Activated CD8-positive, alpha-beta memory T cell treated with anti-CD3 and anti-CD28 coated beads, Interleukin-2, amount 10 ng/mL, durations not matched to agents 7 days and 5 days (primary cell): ENCODE measurements around the gene ATP8A1. TPM values are rescaled to one million over a fixed set of nuclear protein-coding genes. Genes with fewer than 3 reads are reported as not detected.
"Not testable (repeated sequence)": the region's sequence is repeated elsewhere in the genome, so short reads cannot be mapped to it uniquely, and the experiment has no call there.

Experiments
- ATAC-seq: fragments of 150-1000 bp; cut with Tn5 transposase; one replicate; pipeline ENCODE4 v1.10.0; 2021; ENCODE audit warnings: moderate library complexity
- CTCF ChIA-PET: fragments of 350-600 bp; sonication (Branson Sonifier 250); formaldehyde crosslinking; loops from one replicate; lab custom pipeline; 2021; ENCODE audit warnings: antibody characterized with exemption; lab: Charles Lee
- DNase-seq: peaks from one replicate; pipeline ENCODE4 v3.0.0-alpha.2; 2020
- H3K27ac Mint-ChIP-seq: one replicate; pipeline ENCODE4 v1.8.0; 2021; ENCODE audit warnings: mild to moderate bottlenecking, mixed read lengths
- H3K27me3 Mint-ChIP-seq: one replicate; pipeline ENCODE4 v1.8.0; 2021; ENCODE audit warnings: mixed read lengths
- H3K36me3 Mint-ChIP-seq: one replicate; pipeline ENCODE4 v1.8.0; 2021; ENCODE audit warnings: mild to moderate bottlenecking, mixed read lengths
- H3K4me1 Mint-ChIP-seq: one replicate; pipeline ENCODE4 v1.8.0; 2021; ENCODE audit warnings: mixed read lengths
- H3K4me3 Mint-ChIP-seq: one replicate; pipeline ENCODE4 v1.8.0; 2021; ENCODE audit warnings: mild to moderate bottlenecking, moderate library complexity, mixed read lengths
- H3K9me3 Mint-ChIP-seq: one replicate; pipeline ENCODE4 v1.8.0; 2022; ENCODE audit warnings: low read depth, mixed read lengths
- total RNA-seq, 2 experiments: library from RNA; stranded (reverse); gene quantifications; one replicate each; pipeline ENCODE4 v1.2.3, GENCODE V29; 2021

Gene ATP8A1
- total RNA-seq, 2 experiments from 2014 or later: 31.3 to 43.8 TPM

GRCh38 chr4:42658261-42658660 lies 1.4 kb upstream of the ATP8A1 start:
- peaks cover 30% of the 10 kb centered on the region for H3K4me1 Mint-ChIP-seq
- no peak for DNase-seq
- peak overlapping the region; percentile 39 for H3K27ac Mint-ChIP-seq
- ATAC-seq: no peak
- peaks cover 14% of the 10 kb centered on the region for H3K36me3 Mint-ChIP-seq
- CTCF ChIA-PET: interaction anchor here (0.7 to 2.9 kb wide), 4 partner anchors 11 to 89 kb away, joined by 3 to 24 read pairs (median 3); no protein-coding TSS in a partner anchor
- peaks cover under 1% of the 10 kb centered on the region for H3K27me3 Mint-ChIP-seq
- H3K9me3 Mint-ChIP-seq: peaks cover under 1% of the 10 kb centered on the region
- peak overlapping the region; percentile 88 for H3K4me3 Mint-ChIP-seq

- peak overlapping the region; percentile 94 for H3K4me3 Mint-ChIP-seq
- peak overlapping the region; percentile 98 for H3K27ac Mint-ChIP-seq
- H3K4me1 Mint-ChIP-seq: peaks cover 37% of the 10 kb centered on the region
- peaks cover 13% of the 10 kb centered on the region for H3K9me3 Mint-ChIP-seq
- ATAC-seq (no peak), DNase-seq (no peak)
- peaks cover 29% of the 10 kb centered on the region for H3K36me3 Mint-ChIP-seq
- no peaks in the 10 kb centered on the region for H3K27me3 Mint-ChIP-seq
- CTCF ChIA-PET: interaction anchor here (0.7 to 2.9 kb wide), 12 partner anchors 9 to 112 kb away, joined by 3 to 24 read pairs (median 4); no protein-coding TSS in a partner anchor
These were observed 294 bp downstream of the ATP8A1 start for GRCh38 chr4:42656679-42656943.

DNA sequence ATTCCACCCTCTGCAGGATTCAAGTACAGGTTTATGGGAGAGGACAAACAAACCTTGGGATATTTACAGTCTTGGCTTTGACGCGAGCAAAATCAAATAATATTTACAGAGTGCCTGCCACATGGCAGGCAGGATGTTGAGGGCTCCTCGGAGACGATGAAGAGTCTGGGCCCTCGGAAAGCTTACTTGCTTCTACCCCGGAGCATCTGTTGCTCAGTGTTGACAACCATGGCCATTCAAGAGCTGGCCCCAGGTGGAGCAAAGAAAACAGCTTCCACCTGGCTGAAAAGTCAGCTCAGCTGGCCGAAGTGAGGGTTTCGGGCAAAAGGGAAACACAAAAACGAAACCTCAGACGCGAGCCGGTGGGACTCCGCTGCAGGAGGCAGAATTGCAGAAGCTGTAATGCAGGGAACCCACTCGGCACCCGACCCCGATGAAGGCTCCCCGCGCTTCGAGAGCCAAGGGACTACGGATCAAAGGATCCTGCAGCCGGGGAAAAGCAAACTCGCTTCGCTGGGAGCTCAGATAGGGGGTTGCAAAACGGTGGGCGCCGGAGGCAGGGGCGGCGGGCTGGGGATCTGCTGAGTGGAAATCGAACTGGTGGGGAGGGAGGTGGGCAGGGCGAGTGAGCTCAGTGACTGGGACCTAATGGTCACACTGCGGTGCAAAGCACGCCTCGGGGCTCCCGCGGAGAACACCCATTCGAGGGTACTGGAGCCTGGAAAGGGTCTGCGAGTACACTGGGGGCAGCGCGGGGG lies 805 bp downstream of the ATP8A1 start:
- Mint-ChIP-seq H3K4me1 (peaks cover 38% of the 10 kb centered on the region), H3K27me3 (no peaks in the 10 kb centered on the region), H3K4me3 (peak overlapping the region; percentile 94), H3K9me3 (peaks cover 17% of the 10 kb centered on the region), H3K36me3 (peaks cover 33% of the 10 kb centered on the region), H3K27ac (peak overlapping the region; percentile 98)
- DNase-seq: peak; percentile 74
- ATAC-seq: peak; percentile 21
- CTCF ChIA-PET: interaction anchor here (1.1 to 2.9 kb wide), 12 partner anchors 9 to 112 kb away, joined by 3 to 24 read pairs (median 4); no protein-coding TSS in a partner anchor

- Mint-ChIP-seq H3K27ac (peak overlapping the region; percentile 98), H3K4me1 (peaks cover 40% of the 10 kb centered on the region), H3K27me3 (no peaks in the 10 kb centered on the region), H3K9me3 (peaks cover 19% of the 10 kb centered on the region), H3K36me3 (peaks cover 38% of the 10 kb centered on the region), H3K4me3 (peak overlapping the region; percentile 94)
- DNase-seq (no peak), ATAC-seq (no peak)
- CTCF ChIA-PET: interaction anchor here (1.0 to 2.5 kb wide), 6 partner anchors 9 to 112 kb away, joined by 3 to 18 read pairs (median 4); no protein-coding TSS in a partner anchor
These were observed 1.7 kb downstream of the ATP8A1 start for GRCh38 chr4:42655269-42655637.

DNA sequence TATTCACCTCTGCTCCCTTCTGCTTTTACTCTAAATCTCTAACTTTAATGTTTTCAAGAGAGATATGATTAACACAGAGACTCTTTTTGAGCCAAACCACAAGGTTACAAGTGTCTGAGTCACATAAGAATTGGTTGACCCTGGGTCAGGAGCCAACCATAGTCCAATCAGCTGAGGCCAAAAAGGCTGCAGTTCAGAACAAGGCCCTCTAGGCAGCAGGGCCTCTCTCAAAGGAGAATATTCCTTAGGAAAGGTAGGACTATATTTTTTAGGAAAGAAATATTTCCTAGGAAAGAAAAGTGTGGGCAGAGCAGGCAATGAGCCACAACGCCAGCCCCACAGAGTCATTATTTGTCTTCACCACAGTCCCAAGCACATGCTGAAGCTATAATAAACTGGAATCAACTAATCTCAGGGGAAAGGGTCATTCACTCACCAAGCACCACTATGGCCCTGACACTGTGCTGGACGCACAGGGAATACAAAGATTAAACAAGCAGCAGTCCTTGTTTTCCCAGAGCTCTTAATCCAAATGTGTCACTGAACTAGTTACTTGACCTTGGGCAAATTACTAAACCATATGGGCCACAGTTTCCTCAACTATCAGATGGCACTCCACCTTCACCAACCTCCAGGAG lies 2.2 kb downstream of the ATP8A1 start:
- H3K4me3 Mint-ChIP-seq: peak overlapping the region; percentile 94
- no peak for ATAC-seq
- H3K4me1 Mint-ChIP-seq: peaks cover 44% of the 10 kb centered on the region
- peaks cover 19% of the 10 kb centered on the region for H3K9me3 Mint-ChIP-seq
- no peaks in the 10 kb centered on the region for H3K27me3 Mint-ChIP-seq
- peak overlapping the region; percentile 98 for H3K27ac Mint-ChIP-seq
- H3K36me3 Mint-ChIP-seq: peaks cover 43% of the 10 kb centered on the region
- no peak for DNase-seq
- CTCF ChIA-PET: interaction anchor here (1.0 to 1.2 kb wide), 3 partner anchors 9 to 113 kb away, joined by 3 to 4 read pairs (median 3); no protein-coding TSS in a partner anchor

DNA sequence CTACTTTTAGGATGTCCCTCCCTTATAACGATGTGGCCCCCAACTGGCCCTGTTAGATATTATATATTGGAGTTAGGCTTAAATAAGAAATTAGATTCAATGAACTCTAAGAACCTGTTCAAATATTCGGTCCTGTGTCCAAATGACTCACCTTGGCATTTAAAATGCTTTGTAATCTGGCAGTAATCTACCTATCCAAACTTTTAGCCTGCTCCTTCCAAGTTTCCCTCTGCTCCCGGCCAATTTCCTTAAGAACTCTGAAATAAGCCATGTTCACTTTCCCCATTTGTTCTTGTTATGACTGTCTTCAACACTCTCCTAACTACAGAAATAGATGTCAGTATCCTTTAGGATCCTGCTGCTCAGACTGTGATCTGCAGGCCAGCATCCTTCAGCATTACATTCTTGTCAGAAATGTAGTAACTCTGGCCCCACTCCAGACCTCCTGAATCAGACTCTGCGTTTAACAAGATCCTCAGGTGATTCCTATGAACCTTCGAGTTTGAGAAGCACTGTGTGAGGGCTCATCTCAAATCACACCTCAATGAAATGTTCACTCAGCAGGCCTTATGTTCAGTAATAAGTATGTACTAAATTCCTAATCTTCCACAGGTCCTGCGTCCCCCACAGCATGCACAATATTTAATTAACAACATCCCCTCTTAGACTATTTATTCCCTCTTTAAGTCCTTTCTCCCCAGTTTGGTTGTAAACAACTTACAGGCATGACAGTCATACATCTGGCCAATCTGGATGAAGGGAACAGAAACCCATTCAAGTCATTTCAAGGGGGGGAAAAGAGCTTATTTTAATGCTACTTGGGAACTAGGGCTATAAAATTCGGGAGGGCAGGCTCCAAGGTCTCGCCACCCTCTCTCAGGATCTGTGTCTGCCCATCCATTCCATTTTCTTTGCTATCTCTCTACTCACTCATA lies 3.0 kb downstream of the ATP8A1 start:
- H3K4me1 Mint-ChIP-seq: peaks cover 46% of the 10 kb centered on the region
- peak overlapping the region; percentile 94 for H3K4me3 Mint-ChIP-seq
- H3K27me3 Mint-ChIP-seq: no peaks in the 10 kb centered on the region

GRCh38 chr4:42652529-42653231 lies 4.2 kb downstream of the ATP8A1 start:
- ATAC-seq, H3K27ac Mint-ChIP-seq, CTCF ChIA-PET, DNase-seq, H3K27me3 Mint-ChIP-seq, H3K4me3 Mint-ChIP-seq: not testable (repeated sequence)
- Mint-ChIP-seq H3K9me3 (peaks cover 19% of the 10 kb centered on the region), H3K36me3 (peaks cover 43% of the 10 kb centered on the region), H3K4me1 (peaks cover 37% of the 10 kb centered on the region)

More for the DNA sequence above, 3.0 kb downstream of the ATP8A1 start:
- peak overlapping the region; percentile 98 for H3K27ac Mint-ChIP-seq
- H3K9me3 Mint-ChIP-seq: peaks cover 19% of the 10 kb centered on the region
- DNase-seq: no peak
- CTCF ChIA-PET: interaction anchor here (1.0 to 1.2 kb wide), 3 partner anchors 8 to 114 kb away, joined by 3 to 4 read pairs (median 3); no protein-coding TSS in a partner anchor
- ATAC-seq: no peak
- H3K36me3 Mint-ChIP-seq: peaks cover 43% of the 10 kb centered on the region

DNA sequence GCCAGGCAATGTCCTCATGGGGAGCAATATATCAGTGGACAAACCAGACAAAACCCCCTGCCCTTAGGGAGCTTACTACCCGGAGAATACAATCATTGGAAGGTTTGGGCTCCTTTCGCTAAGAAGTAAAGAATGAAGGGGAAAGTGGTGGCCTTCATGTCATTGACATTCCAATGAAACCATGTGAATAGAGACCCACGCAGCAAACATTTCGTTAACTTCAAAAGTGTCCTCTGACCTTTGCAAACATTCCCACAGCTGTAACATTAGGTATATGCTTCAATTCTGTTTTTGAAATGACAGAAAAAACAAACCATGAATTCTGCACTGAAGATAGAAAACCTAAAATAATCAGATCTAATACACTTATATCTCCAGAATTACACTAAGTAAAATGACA lies 7.0 kb downstream of the ATP8A1 start:
- Mint-ChIP-seq H3K27me3 (no peaks in the 10 kb centered on the region), H3K27ac (no peak overlapping the region), H3K4me3 (no peak overlapping the region), H3K9me3 (peaks cover 19% of the 10 kb centered on the region), H3K4me1 (peaks cover 43% of the 10 kb centered on the region), H3K36me3 (peaks cover 39% of the 10 kb centered on the region)
- ATAC-seq: no peak
- CTCF ChIA-PET: interaction anchor here (1.1 kb wide), 1 partner anchor 81 kb away, joined by 3 read pairs; no protein-coding TSS in a partner anchor
- DNase-seq: no peak

GRCh38 chr4:42646999-42647541 lies 9.8 kb downstream of the ATP8A1 start:
- no peak overlapping the region for H3K27ac Mint-ChIP-seq
- CTCF ChIA-PET: interaction anchor here (1.1 to 3.1 kb wide), 4 partner anchors 9 to 171 kb away, joined by 3 to 8 read pairs (median 6); partner anchors contain the start of gene ATP8A1
- H3K4me3 Mint-ChIP-seq: no peak overlapping the region

GRCh38 chr4:42646013-42646784 lies 10.7 kb downstream of the ATP8A1 start:
- CTCF ChIA-PET: interaction anchor here (1.5 to 3.1 kb wide), 5 partner anchors 8 to 55 kb away, joined by 3 to 9 read pairs (median 8); partner anchors contain the start of gene ATP8A1
- Mint-ChIP-seq H3K36me3 (peaks cover 11% of the 10 kb centered on the region), H3K4me3 (no peak overlapping the region), H3K4me1 (peaks cover 53% of the 10 kb centered on the region), H3K27ac (no peak overlapping the region), H3K27me3 (no peaks in the 10 kb centered on the region), H3K9me3 (peaks cover 3% of the 10 kb centered on the region)
- DNase-seq (no peak), ATAC-seq (no peak)

More at GRCh38 chr4:42646999-42647541, 9.8 kb downstream of the ATP8A1 start:
- peaks cover 7% of the 10 kb centered on the region for H3K9me3 Mint-ChIP-seq
- no peaks in the 10 kb centered on the region for H3K27me3 Mint-ChIP-seq
- DNase-seq (no peak), ATAC-seq (no peak)
- peaks cover 47% of the 10 kb centered on the region for H3K4me1 Mint-ChIP-seq
- peaks cover 18% of the 10 kb centered on the region for H3K36me3 Mint-ChIP-seq

- H3K27me3 Mint-ChIP-seq: no peaks in the 10 kb centered on the region
- H3K36me3 Mint-ChIP-seq: peaks cover 4% of the 10 kb centered on the region
- peaks cover 60% of the 10 kb centered on the region for H3K4me1 Mint-ChIP-seq
- no peak overlapping the region for H3K4me3 Mint-ChIP-seq
- H3K27ac Mint-ChIP-seq: no peak overlapping the region
- H3K9me3 Mint-ChIP-seq: no peaks in the 10 kb centered on the region
- DNase-seq (no peak), ATAC-seq (no peak)
- CTCF ChIA-PET: interaction anchor here (0.9 to 3.1 kb wide), 3 partner anchors 11 to 17 kb away, joined by 5 to 9 read pairs (median 8); partner anchors contain the start of gene ATP8A1
These were observed 12.0 kb downstream of the ATP8A1 start for GRCh38 chr4:42644897-42645296.
